Trophoblast cell (in vitro differentiated cells and primary cell): ENCODE measurements around the gene MEGF6.

Source experiments
- DNase-seq, 2 donors: peaks; one replicate each; pipeline ENCODE4 v3.0.0-alpha.2; 2016
- H2AFZ ChIP-seq: 2 replicates; pipeline ENCODE4 v1.6.1; 2013; ENCODE audit warnings: low read length, moderate library complexity, mild to moderate bottlenecking; ENCODE audit not compliant: insufficient read depth, poor library complexity
- H2AK5ac ChIP-seq: 2 replicates; pipeline ENCODE4 v1.6.1; 2013; ENCODE audit warnings: mild to moderate bottlenecking, low read length
- H2BK120ac ChIP-seq: 2 replicates; pipeline ENCODE4 v1.6.1; 2013; ENCODE audit warnings: low read length, mild to moderate bottlenecking, moderate library complexity; ENCODE audit not compliant: insufficient read depth, poor library complexity
- H2BK12ac ChIP-seq: 2 replicates; pipeline ENCODE4 v1.6.1; 2013; ENCODE audit warnings: mild to moderate bottlenecking, low read length, moderate library complexity
- H2BK5ac ChIP-seq: 2 replicates; pipeline ENCODE4 v1.6.1; 2013; ENCODE audit warnings: low read length, low read depth, moderate library complexity, mild to moderate bottlenecking; ENCODE audit not compliant: poor library complexity
- H3K14ac ChIP-seq: 2 replicates; pipeline ENCODE4 v1.6.1; 2013; ENCODE audit warnings: mild to moderate bottlenecking, low read length
- H3K18ac ChIP-seq: 2 replicates; pipeline ENCODE4 v1.6.1; 2013; ENCODE audit warnings: mild to moderate bottlenecking, low read length
- H3K23ac ChIP-seq: 2 replicates; pipeline ENCODE4 v1.6.1; 2013; ENCODE audit warnings: low read length
- H3K27ac ChIP-seq: 2 replicates; pipeline ENCODE4 v1.5.1; 2013; ENCODE audit warnings: low read depth, mild to moderate bottlenecking, inconsistent platforms, low read length, moderate library complexity
- H3K27me3 ChIP-seq: 2 replicates; pipeline ENCODE4 v1.6.1; 2013; ENCODE audit warnings: inconsistent platforms, mild to moderate bottlenecking, low read length, moderate library complexity; ENCODE audit not compliant: insufficient read depth
- H3K36me3 ChIP-seq, 2 experiments: 1 replicate in 1 of 2; 2 replicates in 1 of 2; pipeline ENCODE4 v1.6.1; 2013; ENCODE audit warnings: low read length in 2 of 2, mild to moderate bottlenecking in 2 of 2, moderate library complexity in 1 of 2; ENCODE audit not compliant: insufficient read depth in 2 of 2, control insufficient read depth in 1 of 2
- H3K4ac ChIP-seq: 2 replicates; pipeline ENCODE4 v1.6.1; 2013; ENCODE audit warnings: low read depth, mild to moderate bottlenecking, low read length, moderate library complexity
- H3K4me1 ChIP-seq, 2 experiments: 1 replicate in 1 of 2; 2 replicates in 1 of 2; pipeline ENCODE4 v1.6.1; 2013; ENCODE audit warnings: low read length in 2 of 2, mild to moderate bottlenecking in 2 of 2, moderate library complexity in 1 of 2; ENCODE audit not compliant: insufficient read depth in 2 of 2, control insufficient read depth in 1 of 2
- H3K4me2 ChIP-seq: 2 replicates; pipeline ENCODE4 v1.6.1; 2013; ENCODE audit warnings: inconsistent platforms, mild to moderate bottlenecking, low read length, moderate library complexity
- H3K4me3 ChIP-seq: 2 replicates; pipeline ENCODE4 v1.5.1; 2013; ENCODE audit warnings: mild to moderate bottlenecking, low read depth, low read length, inconsistent platforms
- H3K79me1 ChIP-seq: one replicate; pipeline ENCODE4 v1.6.1; 2013; ENCODE audit warnings: low read length
- H3K79me2 ChIP-seq: 2 replicates; pipeline ENCODE4 v1.6.1; 2013; ENCODE audit warnings: low read length, mild to moderate bottlenecking; ENCODE audit not compliant: control insufficient read depth, insufficient read depth, poor library complexity
- H3K9ac ChIP-seq: 2 replicates; pipeline ENCODE4 v1.6.1; 2013; ENCODE audit warnings: mild to moderate bottlenecking, low read length
- H3K9me3 ChIP-seq: 2 replicates; pipeline ENCODE4 v1.6.1; 2013; ENCODE audit warnings: low read depth, mild to moderate bottlenecking, control low read depth, inconsistent platforms, low read length; ENCODE audit not compliant: insufficient read depth
- H4K12ac ChIP-seq: 2 replicates; pipeline ENCODE4 v1.6.1; 2013; ENCODE audit warnings: low read depth, mild to moderate bottlenecking, low read length, moderate library complexity
- H4K8ac ChIP-seq: 2 replicates; pipeline ENCODE4 v1.6.1; 2013; ENCODE audit warnings: low read depth, mild to moderate bottlenecking, low read length, moderate library complexity
- H4K91ac ChIP-seq: one replicate; pipeline ENCODE4 v1.6.1; 2013; ENCODE audit warnings: low read depth, mild to moderate bottlenecking, low read length, moderate library complexity
- WGBS: extraction: QIAGEN DNeasy Blood & Tissue Kit; methylation state at CpG from one replicate; pipeline ENCODE4 v1.1.7; 2013; ENCODE audit warnings: missing lambda C conversion rate; ENCODE audit not compliant: insufficient read length, insufficient coverage; ENCODE audit errors: extremely low coverage; 5-methylcytosine and 5-hydroxymethylcytosine counted together

Gene MEGF6

DNA sequence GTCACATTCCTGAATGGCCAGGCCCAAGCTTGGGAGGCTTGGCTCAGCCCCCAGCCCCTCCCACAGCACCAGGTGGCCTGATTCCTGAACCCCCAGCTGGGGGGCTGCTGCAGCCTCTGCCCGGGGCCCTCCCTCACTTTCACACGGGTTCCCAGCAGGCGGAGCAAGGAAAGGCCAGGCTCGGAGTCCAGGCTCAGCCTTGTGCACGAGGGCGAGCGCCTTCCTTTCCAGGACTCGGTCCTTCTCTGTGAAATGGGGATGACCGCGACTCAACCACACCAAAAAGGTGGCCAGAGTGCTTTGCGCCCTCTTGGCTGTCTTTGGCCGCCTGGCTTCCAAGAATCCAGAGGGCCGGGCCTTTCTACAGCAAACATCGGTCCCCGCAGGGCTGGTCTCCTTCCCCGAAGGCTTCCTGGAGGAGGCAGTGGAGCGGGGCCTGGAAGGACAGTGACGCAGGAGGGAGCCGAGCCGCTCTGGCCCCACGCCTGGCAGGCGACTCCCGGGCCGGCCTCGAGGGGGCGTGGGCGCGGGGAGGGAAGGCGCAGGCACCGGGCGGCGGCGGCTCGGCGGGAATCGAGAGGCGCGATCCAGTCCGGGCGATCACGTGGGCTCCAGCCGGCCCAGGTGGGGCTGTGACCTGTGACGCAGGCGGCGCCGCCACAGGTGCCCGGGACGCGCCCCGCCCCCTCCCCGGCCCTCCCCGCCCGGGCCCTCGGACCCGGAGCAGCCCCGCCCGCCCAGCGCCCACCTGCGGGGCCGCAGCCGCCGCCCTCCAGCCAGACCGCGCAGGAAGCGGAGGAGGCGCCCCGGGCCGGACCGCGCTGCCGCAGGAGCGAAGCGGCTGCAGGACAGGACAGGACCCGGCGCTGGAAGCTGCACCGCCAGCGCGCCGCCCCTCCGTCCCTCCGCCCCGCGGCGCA lies 157.2 kb downstream of the MEGF6 start, which contains the start of gene ARHGEF16:
Gene ARHGEF16, plus strand, starts transcription at position 775 of the 920 bp plus-strand sequence. CDS start 8,420 bp downstream, outside the sequence.
- peak within 1 kb of the TSS; percentile 76 for H3K4me3 ChIP-seq
- peaks cover 8% of the 10 kb centered on the region for H3K79me1 ChIP-seq
- H2AFZ ChIP-seq = peak within 1 kb of the TSS; percentile 57
- H3K4ac ChIP-seq = no peak within 1 kb of the TSS
- H2BK12ac ChIP-seq = peak within 1 kb of the TSS; percentile 47
- H3K9ac ChIP-seq = no peak within 1 kb of the TSS
- H2AK5ac ChIP-seq = peak within 1 kb of the TSS; percentile 42
- no peak within 1 kb of the TSS for H4K12ac ChIP-seq
- H2BK5ac ChIP-seq = peak within 1 kb of the TSS; percentile 57
- peak within 1 kb of the TSS; percentile 55 for H3K14ac ChIP-seq
- peak within 1 kb of the TSS; percentile 63 for H3K27ac ChIP-seq
- peak within 1 kb of the TSS; percentile 82 for H3K4me2 ChIP-seq
- H2BK120ac ChIP-seq = peak within 1 kb of the TSS; percentile 11
- no peaks in the 10 kb centered on the region for H3K27me3 ChIP-seq
- peak within 1 kb of the TSS; percentile 82 for H4K91ac ChIP-seq
- H3K23ac ChIP-seq = no peak within 1 kb of the TSS
- H3K9me3 ChIP-seq = no peaks in the 10 kb centered on the region
- WGBS = no CpG with 5 or more reads among the region's 84 CpGs
- peak within 1 kb of the TSS; percentile 52 for H3K18ac ChIP-seq
- peaks cover 8 to 18% of the 10 kb centered on the region in 2 experiments for H3K4me1 ChIP-seq
- DNase-seq = peak; percentile 90 to 94
- H3K36me3 ChIP-seq = no peaks in the 10 kb centered on the region
- peak within 1 kb of the TSS; percentile 72 for H4K8ac ChIP-seq
- peaks cover 2% of the 10 kb centered on the region for H3K79me2 ChIP-seq

DNA sequence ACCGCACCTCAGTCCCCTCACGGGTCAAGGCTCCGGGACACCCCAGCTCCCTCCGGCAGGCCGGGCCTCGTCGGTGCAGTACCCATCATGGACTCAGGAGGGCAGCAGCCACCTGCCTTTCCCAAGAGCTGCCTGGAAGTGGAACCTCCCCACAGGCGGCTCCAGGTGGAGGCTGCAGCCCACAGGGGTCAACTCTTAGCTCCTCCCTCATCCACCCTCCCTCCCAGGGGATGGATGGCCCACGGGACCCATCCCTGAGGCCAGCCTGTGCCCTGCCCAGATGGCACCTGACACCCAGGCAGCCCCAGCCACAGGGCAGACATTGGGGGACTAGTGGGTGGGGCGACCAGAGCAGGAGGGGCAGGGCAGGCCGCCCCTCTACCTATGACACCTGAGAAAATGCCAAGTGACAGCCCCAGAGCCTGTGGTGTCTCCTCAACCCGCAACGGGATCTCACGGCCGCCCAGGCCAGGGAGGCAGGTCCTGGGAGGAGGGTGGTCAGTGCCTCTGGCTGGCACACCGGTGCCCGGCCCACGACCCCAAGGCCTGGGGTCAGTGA lies 158.0 kb downstream of the MEGF6 start:
- Histone ChIP-seq H3K4me2 (no peak overlapping the region), H3K4ac (no peak overlapping the region), H4K8ac (no peak overlapping the region), H2BK5ac (no peak overlapping the region), H2BK12ac (no peak overlapping the region), H3K4me1 (peaks cover 8 to 13% of the 10 kb centered on the region in 2 experiments), H4K12ac (no peak overlapping the region), H3K9ac (no peak overlapping the region), H3K9me3 (no peaks in the 10 kb centered on the region), H3K79me1 (peaks cover 8% of the 10 kb centered on the region), H2BK120ac (no peak overlapping the region), H3K27ac (no peak overlapping the region), H3K18ac (no peak overlapping the region), H3K27me3 (no peaks in the 10 kb centered on the region), H3K4me3 (no peak overlapping the region), H3K36me3 (no peaks in the 10 kb centered on the region), H3K23ac (no peak overlapping the region), H4K91ac (peak overlapping the region; percentile 16), H2AFZ (no peak overlapping the region), H3K14ac (no peak overlapping the region), H3K79me2 (peaks cover 2% of the 10 kb centered on the region), H2AK5ac (no peak overlapping the region)
- WGBS = no CpG with 5 or more reads among the region's 18 CpGs
- peak; percentile 48 to 81 for DNase-seq

DNA sequence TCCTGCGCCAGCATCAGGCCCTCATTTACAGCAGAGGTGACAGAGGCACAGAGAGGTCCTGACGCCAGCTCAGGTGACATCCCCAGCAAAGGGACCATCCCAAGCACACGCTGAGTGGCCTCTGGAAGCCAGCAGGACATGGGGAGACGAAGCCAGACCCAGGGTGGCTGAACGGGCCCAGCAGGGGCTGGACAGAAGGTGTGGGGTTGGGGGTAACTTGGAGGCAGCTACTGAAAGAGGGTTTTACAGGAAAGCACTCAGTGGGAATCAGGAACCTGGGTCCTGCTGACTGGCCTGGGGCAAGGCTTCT lies 158.5 kb downstream of the MEGF6 start:
- Histone ChIP-seq H2BK5ac (no peak overlapping the region), H4K8ac (no peak overlapping the region), H2AK5ac (no peak overlapping the region), H3K79me1 (peaks cover 8% of the 10 kb centered on the region), H3K18ac (no peak overlapping the region), H4K12ac (no peak overlapping the region), H3K14ac (no peak overlapping the region), H3K23ac (no peak overlapping the region), H3K27ac (no peak overlapping the region), H3K9me3 (no peaks in the 10 kb centered on the region), H2AFZ (no peak overlapping the region), H3K9ac (no peak overlapping the region), H2BK12ac (no peak overlapping the region), H3K27me3 (no peaks in the 10 kb centered on the region), H4K91ac (no peak overlapping the region), H2BK120ac (no peak overlapping the region), H3K79me2 (peaks cover 2% of the 10 kb centered on the region), H3K4me1 (peaks cover 8 to 13% of the 10 kb centered on the region in 2 experiments), H3K4me3 (no peak overlapping the region), H3K36me3 (no peaks in the 10 kb centered on the region), H3K4me2 (no peak overlapping the region), H3K4ac (no peak overlapping the region)
- WGBS = no CpG with 5 or more reads among the region's 5 CpGs
- no peak for DNase-seq

DNA sequence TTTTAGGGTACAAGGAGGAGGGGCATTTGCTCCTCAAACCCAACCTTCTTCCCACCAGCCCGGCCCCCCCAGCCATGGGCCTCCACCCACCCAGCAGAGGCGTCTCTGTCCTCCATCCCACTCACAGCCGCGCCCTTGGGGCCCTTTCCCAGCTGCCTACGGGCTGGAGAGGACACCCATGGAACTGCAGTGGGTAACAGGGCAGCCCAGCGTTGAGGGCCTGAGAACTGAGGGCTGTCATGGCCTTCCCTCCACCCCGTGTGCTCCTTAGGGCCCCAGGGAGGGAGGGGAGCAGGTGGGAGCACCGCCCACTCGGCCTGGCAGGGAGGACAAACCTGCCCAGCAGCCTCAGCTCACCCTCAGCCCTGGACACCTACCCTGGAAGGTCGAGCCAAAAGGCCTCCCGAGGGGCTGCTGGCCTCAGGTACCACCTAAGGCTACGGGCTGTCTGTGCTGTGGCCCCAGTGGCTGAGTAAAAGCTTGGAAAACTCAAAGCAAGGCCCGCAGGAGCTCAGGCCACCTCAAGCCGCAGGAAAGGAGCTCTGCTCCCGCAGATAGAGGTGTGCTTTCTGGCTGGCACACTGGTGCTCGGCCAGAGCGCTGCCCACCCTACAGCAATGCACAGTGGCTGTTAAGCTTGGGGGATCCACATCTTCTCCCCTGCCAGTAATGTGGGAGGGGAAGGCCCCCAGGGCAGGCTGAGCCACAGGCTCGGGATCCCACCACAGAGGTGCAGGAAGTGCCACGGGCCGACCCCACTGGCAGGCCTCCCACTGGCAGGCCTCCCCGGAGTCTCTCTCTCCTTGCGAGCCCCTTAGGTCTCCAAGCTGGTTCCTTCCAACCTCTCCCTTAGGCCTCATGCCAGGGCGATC lies 159.1 kb downstream of the MEGF6 start:
- H2AK5ac ChIP-seq = no peak overlapping the region
- H3K27me3 ChIP-seq = no peaks in the 10 kb centered on the region
- H3K4me3 ChIP-seq = peak overlapping the region; percentile 33
- H3K4me2 ChIP-seq = no peak overlapping the region
- no peak for DNase-seq
- no peak overlapping the region for H3K4ac ChIP-seq
- no peak overlapping the region for H4K91ac ChIP-seq
- H3K4me1 ChIP-seq = peaks cover 8 to 13% of the 10 kb centered on the region in 2 experiments
- H3K79me2 ChIP-seq = peaks cover 2% of the 10 kb centered on the region
- no peak overlapping the region for H3K14ac ChIP-seq
- no CpG with 5 or more reads among the region's 23 CpGs for WGBS
- no peak overlapping the region for H3K18ac ChIP-seq
- H2AFZ ChIP-seq = no peak overlapping the region
- H3K9ac ChIP-seq = no peak overlapping the region
- H3K27ac ChIP-seq = no peak overlapping the region
- no peaks in the 10 kb centered on the region for H3K36me3 ChIP-seq
- H3K9me3 ChIP-seq = no peaks in the 10 kb centered on the region
- no peak overlapping the region for H2BK12ac ChIP-seq
- H3K23ac ChIP-seq = no peak overlapping the region
- H2BK120ac ChIP-seq = no peak overlapping the region
- no peak overlapping the region for H4K12ac ChIP-seq
- no peak overlapping the region for H2BK5ac ChIP-seq
- peaks cover 8% of the 10 kb centered on the region for H3K79me1 ChIP-seq
- no peak overlapping the region for H4K8ac ChIP-seq
